Thyroid gland (tissue), 4 donors: Measurements from ENCODE around the gene ZNF432. TPM values are rescaled to one million over a fixed set of nuclear protein-coding genes. Genes with fewer than 3 reads are reported as not detected.

ENCODE experiments used
- DNase-seq, 2 donors: peaks; one replicate each; pipeline ENCODE4 v3.0.0-alpha.2; 2019
- H3K27ac ChIP-seq, 3 donors: fragments of 200-600 bp; sonication (generic); 1 replicate in 2 of 3; 2 replicates in 1 of 3; pipeline ENCODE4 v1.5.1; 2016 to 2019; ENCODE audit warnings: mild to moderate bottlenecking in 1 of 3, moderate library complexity in 1 of 3
- H3K27me3 ChIP-seq: fragments of 200-600 bp; sonication (generic); one replicate; pipeline ENCODE4 v1.5.1; 2019
- H3K36me3 ChIP-seq, 2 donors: fragments of 200-600 bp; sonication (generic); one replicate each; pipeline ENCODE4 v1.5.1; 2016 to 2019
- H3K4me1 ChIP-seq, 2 donors: fragments of 200-600 bp; sonication (generic); one replicate each; pipeline ENCODE4 v1.5.1; 2017 to 2019
- H3K4me3 ChIP-seq, 3 donors: fragments of 200-600 bp; sonication (generic); replicated peaks in 1 of 3; 1 replicate in 2 of 3; 2 replicates in 1 of 3; pipeline ENCODE4 v1.5.1; 2016; ENCODE audit warnings: mild to moderate bottlenecking in 1 of 3
- H3K9me3 ChIP-seq: fragments of 200-600 bp; sonication (generic); one replicate; pipeline ENCODE4 v1.5.1; 2017
- POLR2A ChIP-seq, 2 donors: fragments of 450-650 bp; IDR thresholded peaks; one replicate each; pipeline ENCODE4 v1.6.1; 2017; ENCODE audit warnings: antibody characterized with exemption in 2 of 2, mild to moderate bottlenecking in 2 of 2, moderate library complexity in 1 of 2
- WGBS, 2 donors: methylation state at CpG; one replicate each; pipeline ENCODE4 v1.1.5; 2017; 5-methylcytosine and 5-hydroxymethylcytosine counted together
- intact Hi-C: fragments of 100-400 bp; cut with DNase I; formaldehyde crosslinking; loops from one replicate; pipeline ENCODE4 v1.15.1; 2023
- total RNA-seq, 4 donors: library from RNA; depleted of rRNA; stranded (reverse); fragments of >200 nt; gene quantifications; one replicate each; pipeline ENCODE4 v1.2.3, GENCODE V29; 2016
- TF ChIP-seq, protein P1 (sequence below), 6 experiments: fragments of 200-600 bp in 3 of 6; fragments of 450-650 bp in 3 of 6; sonication (generic) in 3 of 6; IDR thresholded peaks; one replicate each; pipeline ENCODE4 v1.5.1; 2016 to 2019; ENCODE audit warnings: antibody characterized with exemption in 6 of 6, mild to moderate bottlenecking in 2 of 6, inconsistent platforms in 1 of 6, moderate library complexity in 1 of 6

Gene ZNF432
- total RNA-seq, 4 donors from 2014 or later: 12.9 to 20.9 (median 16.6) TPM

DNA sequence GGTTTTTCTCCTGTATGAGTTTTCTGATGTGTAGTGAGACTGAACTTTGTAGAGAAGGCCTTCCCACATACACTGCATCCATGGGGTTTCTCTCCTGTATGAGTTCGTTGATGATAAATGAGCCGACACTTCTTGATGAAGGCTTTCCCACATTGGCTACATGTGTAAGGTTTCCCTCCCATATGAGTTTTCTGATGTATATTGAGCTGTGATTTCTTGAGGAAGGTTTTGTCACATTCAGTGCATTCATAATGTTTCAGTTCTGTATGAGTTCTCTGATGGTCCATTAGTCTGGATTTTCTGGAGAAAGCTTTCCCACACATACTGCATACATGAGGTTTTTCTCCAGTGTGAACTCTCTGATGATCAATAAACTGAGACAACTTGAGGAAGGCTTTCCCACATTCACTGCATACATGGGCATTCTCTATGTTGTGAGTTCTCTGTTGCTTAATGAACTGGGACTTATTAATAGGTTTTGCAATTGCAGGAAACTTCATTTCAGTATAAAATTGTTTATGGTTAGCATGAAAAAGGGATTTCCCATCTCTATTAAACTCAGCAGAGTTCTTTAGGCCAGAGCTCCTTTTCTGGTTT lies 54.5 kb downstream of the ZNF432 start:
- H3K4me3 ChIP-seq: no peak overlapping the region
- H3K27me3 ChIP-seq: no peaks in the 10 kb centered on the region
- H3K27ac ChIP-seq: no peak overlapping the region
- H3K4me1 ChIP-seq: no peaks in the 10 kb centered on the region
- peaks cover 6% of the 10 kb centered on the region for H3K9me3 ChIP-seq
- TF ChIP-seq POLR2A (IDR thresholded peaks at IDR 0.05): no peak
- TF ChIP-seq, protein P1, sequence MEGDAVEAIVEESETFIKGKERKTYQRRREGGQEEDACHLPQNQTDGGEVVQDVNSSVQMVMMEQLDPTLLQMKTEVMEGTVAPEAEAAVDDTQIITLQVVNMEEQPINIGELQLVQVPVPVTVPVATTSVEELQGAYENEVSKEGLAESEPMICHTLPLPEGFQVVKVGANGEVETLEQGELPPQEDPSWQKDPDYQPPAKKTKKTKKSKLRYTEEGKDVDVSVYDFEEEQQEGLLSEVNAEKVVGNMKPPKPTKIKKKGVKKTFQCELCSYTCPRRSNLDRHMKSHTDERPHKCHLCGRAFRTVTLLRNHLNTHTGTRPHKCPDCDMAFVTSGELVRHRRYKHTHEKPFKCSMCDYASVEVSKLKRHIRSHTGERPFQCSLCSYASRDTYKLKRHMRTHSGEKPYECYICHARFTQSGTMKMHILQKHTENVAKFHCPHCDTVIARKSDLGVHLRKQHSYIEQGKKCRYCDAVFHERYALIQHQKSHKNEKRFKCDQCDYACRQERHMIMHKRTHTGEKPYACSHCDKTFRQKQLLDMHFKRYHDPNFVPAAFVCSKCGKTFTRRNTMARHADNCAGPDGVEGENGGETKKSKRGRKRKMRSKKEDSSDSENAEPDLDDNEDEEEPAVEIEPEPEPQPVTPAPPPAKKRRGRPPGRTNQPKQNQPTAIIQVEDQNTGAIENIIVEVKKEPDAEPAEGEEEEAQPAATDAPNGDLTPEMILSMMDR (IDR thresholded peaks at IDR 0.05): no peak
- intact Hi-C loops: no loop called here
- WGBS, 2 donors: 95 to 98% methylated on average over 2 of the region's 2 CpGs
- no peak for DNase-seq
- H3K36me3 ChIP-seq: peaks cover 57 to 62% of the 10 kb centered on the region in 2 donors

- H3K27ac ChIP-seq: no peak overlapping the region
- WGBS, 2 donors: 96 to 98% methylated on average over 10 of the region's 10 CpGs
- no peaks in the 10 kb centered on the region for H3K27me3 ChIP-seq
- no peak for TF ChIP-seq POLR2A (IDR thresholded peaks at IDR 0.05)
- TF ChIP-seq, protein P1 (IDR thresholded peaks at IDR 0.05): no peak
- no peaks in the 10 kb centered on the region for H3K4me1 ChIP-seq
- H3K4me3 ChIP-seq: no peak overlapping the region
- no peak for DNase-seq
- intact Hi-C loops: no loop called here
- peaks cover 49 to 55% of the 10 kb centered on the region in 2 donors for H3K36me3 ChIP-seq
- H3K9me3 ChIP-seq: peaks cover 6% of the 10 kb centered on the region
Measured at GRCh38 chr19:51993422-51993821, 55.2 kb downstream of the ZNF432 start.

GRCh38 chr19:51986309-51987291 lies 62.0 kb downstream of the ZNF432 start, which contains the start of gene ZNF350:
Gene ZNF350, minus strand, starts transcription at chr19:51986840. Its CDS starts 12,480 bp downstream, at chr19:51974360.
- Histone ChIP-seq H3K9me3 (no peaks in the 10 kb centered on the region), H3K4me1 (peaks cover 6 to 11% of the 10 kb centered on the region in 2 donors), H3K27ac (peak within 1 kb of the TSS; percentile 23 to 49 (median 48)), H3K4me3 (peak within 1 kb of the TSS; percentile 12 to 69 (median 62)), H3K27me3 (no peaks in the 10 kb centered on the region), H3K36me3 (no peaks in the 10 kb centered on the region)
- peak in 1 of 2 donors; percentile 23 for TF ChIP-seq POLR2A (IDR thresholded peaks at IDR 0.05)
- TF ChIP-seq, protein P1 (IDR thresholded peaks at IDR 0.05): peak in 1 of 6 experiments; percentile 19
- intact Hi-C loops: loop anchor here (10.0 kb wide), 1 partner anchor 92 kb away; no protein-coding TSS in a partner anchor
- peak; percentile 95 for DNase-seq
- 2 to 3% methylated on average over 33 of the region's 33 CpGs for WGBS, 2 donors

- H3K9me3 ChIP-seq: no peaks in the 10 kb centered on the region
- intact Hi-C loops: loop anchor here (10.0 kb wide), 1 partner anchor 89 kb away; no protein-coding TSS in a partner anchor
- TF ChIP-seq, protein P1 (IDR thresholded peaks at IDR 0.05): no peak
- TF ChIP-seq POLR2A (IDR thresholded peaks at IDR 0.05): no peak
- H3K36me3 ChIP-seq: peaks cover 8 to 10% of the 10 kb centered on the region in 2 donors
- 83 to 88% methylated on average over 4 of the region's 4 CpGs for WGBS, 2 donors
- H3K4me3 ChIP-seq: no peak overlapping the region
- no peaks in the 10 kb centered on the region for H3K27me3 ChIP-seq
- no peak for DNase-seq
- peaks cover 6 to 16% of the 10 kb centered on the region in 2 donors for H3K4me1 ChIP-seq
- H3K27ac ChIP-seq: no peak overlapping the region
Measured at GRCh38 chr19:51983361-51983760, 65.3 kb downstream of the ZNF432 start.

Other genes with a start within 250 kb of the ZNF432 start
- gene ZNF577, start 160.9 kb downstream of the ZNF432 start, total RNA-seq: 10 to 100 TPM; 20.8 to 34.9 (median 22.2) TPM
- 10 to 100 TPM; 10.5 to 19.1 (median 14.9) TPM for gene ZNF649, start 143.8 kb downstream of the ZNF432 start, total RNA-seq
- gene ZNF613, start 121.4 kb downstream of the ZNF432 start, total RNA-seq: 10 to 100 TPM in 3 of 4 donors, 1 to 10 TPM in 1; 7.9 to 27.7 (median 15.6) TPM
- 10 to 100 TPM; 12.0 to 27.4 (median 16.4) TPM for gene ZNF350, start 62.0 kb downstream of the ZNF432 start, total RNA-seq
- gene ZNF615, start 40.6 kb downstream of the ZNF432 start, total RNA-seq: 10 to 100 TPM; 19.5 to 36.9 (median 20.6) TPM
- gene ZNF614, start 20.5 kb downstream of the ZNF432 start, total RNA-seq: 10 to 100 TPM; 10.6 to 17.6 (median 14.0) TPM
- 10 to 100 TPM; 14.9 to 23.9 (median 18.0) TPM for gene ZNF841, start 46.9 kb upstream of the ZNF432 start, total RNA-seq
- gene ZNF616, start 91.1 kb upstream of the ZNF432 start, total RNA-seq: 10 to 100 TPM; 11.0 to 14.1 (median 13.2) TPM
- gene ZNF836, start 122.8 kb upstream of the ZNF432 start, total RNA-seq: 10 to 100 TPM in 3 of 4 donors, 1 to 10 TPM in 1; 7.2 to 15.9 (median 12.3) TPM
- 100 to 1,000 TPM; 120 to 272 (median 258) TPM for gene PPP2R1A, start 141.2 kb upstream of the ZNF432 start, total RNA-seq
- 10 to 100 TPM; 13.2 to 26.5 (median 16.1) TPM for gene ZNF766, start 220.7 kb upstream of the ZNF432 start, total RNA-seq
- 10 to 100 TPM; 12.6 to 14.4 (median 12.8) TPM for gene ZNF480, start 248.3 kb upstream of the ZNF432 start, total RNA-seq